T-helper 22 cell (primary cell): ENCODE data around the gene NMT1.

Experiments used
- DNase-seq: peaks from one replicate; pipeline ENCODE4 v3.0.0-alpha.2; 2020; ENCODE audit warnings: low read depth

The NMT1 gene

DNA sequence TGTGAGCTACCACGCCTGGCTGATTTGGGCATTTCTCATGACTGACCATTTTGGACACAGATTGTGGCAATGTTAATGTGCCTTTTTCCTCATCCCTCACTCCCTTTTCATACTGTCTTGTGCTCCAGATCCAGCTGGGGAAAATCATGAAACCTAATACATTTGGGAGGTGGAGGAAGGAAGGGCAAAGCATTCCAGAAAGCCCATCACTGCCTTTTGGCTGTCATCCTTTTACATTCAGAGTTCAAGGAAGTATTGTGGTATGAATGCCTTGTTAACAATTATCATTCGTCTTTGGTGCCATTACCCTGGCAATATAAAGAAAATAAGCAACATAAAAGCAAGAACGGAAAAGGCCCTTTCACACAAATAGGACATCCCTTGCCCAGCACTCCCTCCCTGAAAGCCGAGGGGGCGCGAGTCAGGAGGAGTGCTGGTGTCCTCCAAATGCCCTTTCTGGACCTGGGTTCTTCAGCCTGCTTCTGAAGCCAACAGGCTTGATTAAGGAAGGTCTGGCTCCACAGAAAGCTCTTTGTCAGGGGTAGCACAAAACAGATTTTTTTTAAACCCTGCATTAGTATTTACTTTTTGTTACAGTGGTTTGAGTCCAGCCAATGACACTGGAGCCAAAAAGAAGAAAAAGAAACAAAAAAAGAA is 20.1 kb downstream of the NMT1 start:
- DNase-seq, result no peak

DNA sequence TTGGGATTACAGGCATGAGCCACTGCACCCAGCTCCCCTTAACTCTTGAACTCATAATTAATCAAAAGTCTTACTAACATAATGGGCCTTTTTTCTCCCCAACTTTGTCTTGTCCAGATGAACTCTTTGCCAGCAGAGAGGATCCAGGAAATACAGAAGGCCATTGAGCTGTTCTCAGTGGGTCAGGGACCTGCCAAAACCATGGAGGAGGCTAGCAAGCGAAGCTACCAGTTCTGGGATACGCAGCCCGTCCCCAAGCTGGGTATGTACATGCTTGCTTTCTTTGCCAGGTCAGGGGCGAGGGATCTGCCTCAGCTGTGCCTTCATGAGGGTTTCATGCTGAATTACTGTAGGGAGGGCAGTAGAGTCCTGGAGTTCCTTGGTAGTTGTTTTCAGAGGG is 25.3 kb downstream of the NMT1 start:
- no peak for DNase-seq

GRCh38 chr17:45086865-45087503 is 25.9 kb downstream of the NMT1 start:
- no peak for DNase-seq

GRCh38 chr17:45087504-45087975 is 26.4 kb downstream of the NMT1 start:
- no peak for DNase-seq

GRCh38 chr17:45087978-45088377 is 26.9 kb downstream of the NMT1 start:
- no peak for DNase-seq

- DNase-seq, result no peak
Measured at GRCh38 chr17:45088741-45089140, 27.6 kb downstream of the NMT1 start.

- no peak for DNase-seq
Measured at GRCh38 chr17:45090711-45091110, 29.6 kb downstream of the NMT1 start.

- no peak for DNase-seq
Measured at GRCh38 chr17:45091778-45092425, 30.8 kb downstream of the NMT1 start.

DNA sequence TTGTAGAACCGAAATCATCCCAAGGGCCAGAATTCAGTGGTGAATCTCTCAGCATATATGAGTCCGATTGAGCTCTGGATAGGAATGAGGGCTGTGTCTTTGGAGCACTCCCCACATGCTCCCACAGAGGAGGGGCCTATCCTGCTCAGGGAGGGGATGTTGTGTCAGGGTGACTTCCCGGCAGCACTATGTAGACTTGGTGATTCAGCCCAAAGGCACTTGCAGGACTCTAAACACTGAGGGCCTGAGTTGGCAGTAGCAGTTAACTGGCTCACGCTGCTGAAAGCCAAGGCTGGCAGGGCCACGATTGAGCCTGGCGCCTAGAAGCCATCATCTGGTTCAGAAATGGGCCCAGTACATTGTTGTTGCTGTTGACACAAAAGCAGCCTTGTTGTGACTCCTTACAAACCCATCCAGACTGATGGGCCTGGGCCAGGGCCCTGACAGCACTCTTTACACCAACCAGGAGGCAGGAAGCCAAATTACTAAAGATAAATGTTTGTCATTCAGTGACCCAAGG is 31.9 kb downstream of the NMT1 start:
- DNase-seq, result no peak

GRCh38 chr17:45093444-45094110 is 32.5 kb downstream of the NMT1 start:
- DNase-seq, result no peak

GRCh38 chr17:45096141-45096540 is 35.0 kb downstream of the NMT1 start:
- no peak for DNase-seq

DNA sequence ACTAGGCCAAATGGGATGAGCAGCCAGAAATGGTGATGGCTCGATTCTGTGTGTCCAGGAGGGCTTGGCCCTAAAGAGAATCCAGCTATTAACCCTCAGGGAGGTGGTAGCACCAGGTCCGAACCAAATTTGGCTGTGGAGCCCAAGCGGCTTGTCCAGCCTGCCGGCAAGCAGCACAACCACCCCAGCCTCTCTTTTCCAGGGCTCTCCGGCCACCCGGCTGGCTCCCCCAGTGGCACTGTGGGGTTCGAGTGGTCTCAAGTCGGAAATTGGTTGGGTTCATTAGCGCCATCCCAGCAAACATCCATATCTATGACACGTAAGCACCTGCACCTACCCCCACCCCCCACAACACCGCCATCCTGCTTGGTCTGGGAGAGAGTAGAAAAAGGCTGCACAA is 35.8 kb downstream of the NMT1 start:
- no peak for DNase-seq

DNA sequence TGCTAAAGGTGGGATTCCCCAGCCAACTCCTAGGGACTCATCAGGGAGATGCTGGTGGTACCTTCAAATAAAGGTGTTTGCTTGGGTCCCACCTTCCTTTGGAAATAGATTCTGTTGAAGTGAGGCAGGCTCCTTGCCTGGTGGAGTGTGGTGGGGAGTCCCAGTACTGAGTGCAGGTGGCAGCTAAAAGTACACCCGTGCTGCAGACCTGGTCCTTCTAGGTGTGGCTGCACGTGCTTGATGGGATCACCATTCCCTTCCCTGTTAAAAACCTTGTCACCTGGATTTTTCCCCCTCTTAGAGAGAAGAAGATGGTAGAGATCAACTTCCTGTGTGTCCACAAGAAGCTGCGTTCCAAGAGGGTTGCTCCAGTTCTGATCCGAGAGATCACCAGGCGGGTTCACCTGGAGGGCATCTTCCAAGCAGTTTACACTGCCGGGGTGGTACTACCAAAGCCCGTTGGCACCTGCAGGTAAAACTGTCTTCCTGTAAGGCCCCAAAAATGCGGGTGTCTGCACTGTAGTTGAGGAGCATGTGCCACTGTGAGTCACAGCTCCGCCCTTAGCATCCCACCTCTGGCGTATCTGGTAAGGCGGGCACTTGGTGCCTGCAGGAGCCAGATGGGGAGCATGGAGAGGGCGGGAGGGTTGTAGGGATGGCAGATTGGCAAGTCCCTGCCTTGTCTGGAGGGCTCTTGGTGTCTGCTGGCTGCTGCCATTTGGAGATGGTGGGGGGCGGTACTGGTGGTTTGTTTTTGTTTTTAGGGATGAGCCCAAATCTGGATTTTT is 37.2 kb downstream of the NMT1 start:
- DNase-seq, result no peak

DNA sequence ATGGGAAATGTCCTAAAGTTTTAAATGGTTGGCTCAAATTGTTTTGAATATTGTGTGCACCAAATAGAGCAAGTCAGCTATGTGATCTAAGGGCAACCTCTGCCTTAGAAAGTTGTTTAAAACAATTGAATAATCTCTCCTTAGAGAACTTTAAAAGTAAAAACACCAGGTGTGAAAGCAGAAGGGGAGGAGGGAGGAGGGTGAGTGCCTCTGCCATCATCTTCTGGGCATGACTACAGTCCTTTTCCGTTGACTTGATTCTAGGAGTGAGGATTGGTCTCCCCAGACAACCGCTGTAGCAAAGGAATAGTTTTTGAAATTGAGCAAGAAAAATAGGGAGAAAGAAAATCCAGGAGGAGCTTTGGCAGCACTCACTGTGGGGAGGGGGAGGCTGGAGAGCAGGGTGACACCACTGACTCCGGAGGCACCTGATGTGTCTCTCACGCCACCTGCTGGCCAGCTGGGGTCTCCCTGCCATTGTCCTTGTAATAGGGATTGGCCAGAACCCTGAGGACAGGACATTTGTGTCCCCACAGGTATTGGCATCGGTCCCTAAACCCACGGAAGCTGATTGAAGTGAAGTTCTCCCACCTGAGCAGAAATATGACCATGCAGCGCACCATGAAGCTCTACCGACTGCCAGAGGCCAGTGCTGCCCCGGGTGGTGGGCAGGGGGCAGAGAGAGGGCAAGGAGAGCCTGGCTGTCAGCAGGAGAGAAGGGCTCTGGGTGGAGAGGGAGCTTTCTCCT is 37.9 kb downstream of the NMT1 start:
- peak; percentile 40 for DNase-seq

GRCh38 chr17:45101546-45101882 is 40.4 kb downstream of the NMT1 start:
- no peak for DNase-seq

GRCh38 chr17:45101883-45102811 is 41.0 kb downstream of the NMT1 start:
- no peak for DNase-seq

DNA sequence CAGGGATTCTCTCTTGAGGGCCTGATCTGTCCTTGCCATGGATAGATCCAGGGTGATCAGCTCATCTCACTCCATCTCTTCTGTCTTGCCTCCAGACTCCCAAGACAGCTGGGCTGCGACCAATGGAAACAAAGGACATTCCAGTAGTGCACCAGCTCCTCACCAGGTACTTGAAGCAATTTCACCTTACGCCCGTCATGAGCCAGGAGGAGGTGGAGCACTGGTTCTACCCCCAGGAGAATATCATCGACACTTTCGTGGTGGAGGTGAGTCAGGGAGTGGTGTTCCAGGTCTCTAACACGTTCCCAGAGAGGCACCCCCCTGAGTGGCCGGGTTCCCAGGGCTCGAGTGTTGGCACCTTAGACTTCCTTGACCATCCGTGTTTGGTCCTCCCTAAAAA is 41.7 kb downstream of the NMT1 start:
- no peak for DNase-seq

DNA sequence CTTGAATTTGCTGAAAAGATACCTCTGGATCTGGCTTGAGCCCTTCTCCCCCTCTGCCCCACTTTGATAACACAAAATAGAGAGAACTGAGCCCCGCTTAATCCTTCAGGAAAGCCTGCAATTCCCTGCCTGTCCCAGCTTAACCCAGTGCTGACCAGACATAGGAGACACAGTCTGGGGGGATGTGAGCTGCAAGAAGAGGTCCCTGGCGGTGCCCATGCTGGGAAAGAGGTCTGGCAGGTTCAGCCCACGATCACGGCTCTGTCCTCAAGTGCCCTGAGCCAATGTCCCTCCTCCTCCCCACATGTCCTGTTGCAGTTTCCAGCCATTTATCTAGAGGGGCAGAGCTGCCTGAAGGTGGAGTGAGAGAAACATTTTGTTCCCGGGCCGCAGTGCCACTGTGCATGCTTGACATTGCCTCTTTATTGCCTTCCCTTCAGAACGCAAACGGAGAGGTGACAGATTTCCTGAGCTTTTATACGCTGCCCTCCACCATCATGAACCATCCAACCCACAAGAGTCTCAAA is 42.2 kb downstream of the NMT1 start:
- no peak for DNase-seq

GRCh38 chr17:45104029-45104428 is 42.9 kb downstream of the NMT1 start:
- DNase-seq, result no peak

- no peak for DNase-seq
Measured at GRCh38 chr17:45104497-45104896, 43.4 kb downstream of the NMT1 start.
